HAP-1 (cell line): ENCODE data around the gene CDHR5.
"Not testable (repeated sequence)": the region's sequence is repeated elsewhere in the genome, so short reads cannot be mapped to it uniquely, and the experiment has no call there.

Source experiments
- DNase-seq, 2 experiments: peaks; one replicate each; pipeline ENCODE4 v3.0.0-alpha.2; 2016 to 2020; ENCODE audit warnings: low spot score in 2 of 2
- H3K27me3 ChIP-seq: fragments of 250-450 bp; sonication (Bioruptor Pico); 2 replicates; pipeline ENCODE4 v1.5.1; 2020; ENCODE audit warnings: low read depth, mild to moderate bottlenecking, moderate library complexity
- H3K36me3 ChIP-seq: fragments of 250-450 bp; sonication (Bioruptor Pico); replicated peaks from 2 replicates; pipeline ENCODE4 v1.5.1; 2020; ENCODE audit warnings: mild to moderate bottlenecking
- H3K4me1 ChIP-seq: fragments of 250-450 bp; sonication (Bioruptor Pico); 2 replicates; pipeline ENCODE4 v1.5.1; 2020; ENCODE audit warnings: mild to moderate bottlenecking
- H3K4me3 ChIP-seq: fragments of 250-450 bp; sonication (Bioruptor Pico); 2 replicates; pipeline ENCODE4 v1.5.1; 2020; ENCODE audit warnings: mild to moderate bottlenecking, moderate library complexity
- H3K9me3 ChIP-seq: fragments of 250-450 bp; sonication (Bioruptor Pico); 2 replicates; pipeline ENCODE4 v1.5.1; 2020; ENCODE audit warnings: mild to moderate bottlenecking, moderate library complexity
- in situ Hi-C: fragments of 300-500 bp; cut with MboI; formaldehyde crosslinking; loops from 3 replicates; pipeline ENCODE4 v1.14.3; 2020; ENCODE audit warnings: low sequenced_read_pairs, inconsistent platforms, mixed read lengths

CDHR5 gene

DNA sequence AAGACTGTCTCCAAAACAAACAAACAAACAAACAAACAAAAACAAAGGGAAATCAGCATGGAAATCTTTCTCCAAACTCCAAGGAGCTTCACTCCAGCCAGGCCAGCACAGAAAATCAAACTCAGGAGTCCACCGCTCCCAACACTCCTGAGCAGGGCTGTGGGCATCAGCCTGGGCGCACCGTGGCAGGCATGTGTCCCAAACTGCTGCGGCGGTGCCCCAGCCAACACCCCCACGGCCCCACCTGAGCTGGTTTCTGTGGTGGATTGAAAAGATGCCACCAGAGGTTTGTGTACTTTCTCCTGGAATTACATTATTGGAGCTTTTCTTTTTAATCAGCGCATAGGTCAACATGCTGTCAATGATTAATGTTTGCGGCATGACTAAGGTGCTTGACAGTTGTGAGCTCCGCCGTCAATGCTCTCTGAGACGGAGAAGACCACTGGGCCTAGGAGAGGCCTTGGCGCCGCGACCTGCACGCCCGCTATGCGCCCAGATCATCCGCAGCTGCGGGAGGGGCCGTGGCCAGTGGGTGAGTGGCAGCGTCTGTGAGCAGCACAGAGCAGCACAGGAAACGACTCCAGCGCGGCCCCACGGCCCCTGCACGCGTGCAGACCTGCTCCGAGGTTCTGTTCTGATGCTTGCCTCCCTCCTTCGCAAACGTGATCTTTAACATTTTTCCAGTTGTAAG lies 30.4 kb upstream of the CDHR5 start:
- Histone ChIP-seq H3K4me1 (no peaks in the 10 kb centered on the region), H3K4me3 (no peak overlapping the region), H3K27me3 (no peaks in the 10 kb centered on the region), H3K9me3 (no peaks in the 10 kb centered on the region), H3K36me3 (peaks cover 23% of the 10 kb centered on the region)
- in situ Hi-C loops: no loop called here
- DNase-seq: no peak

DNA sequence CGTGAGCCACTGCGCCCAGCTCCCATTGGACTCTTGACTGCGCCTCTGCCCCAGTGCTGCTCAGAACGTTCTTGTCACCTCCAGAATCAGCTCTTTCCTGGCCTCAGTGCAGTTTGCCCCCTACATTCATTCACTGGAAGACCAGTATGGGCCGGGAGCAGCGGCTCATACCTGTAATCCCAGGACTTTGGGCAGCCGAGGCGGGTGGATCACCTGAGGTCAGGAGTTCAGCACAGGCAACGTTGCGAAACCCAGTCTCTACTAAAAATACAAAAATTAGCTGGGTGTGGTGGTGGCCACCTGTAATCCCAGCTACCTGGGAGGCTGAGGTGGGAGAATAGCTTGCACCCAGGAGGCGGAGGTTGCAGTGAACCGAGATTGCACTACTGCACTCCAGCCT lies 29.7 kb upstream of the CDHR5 start:
- peaks cover 23% of the 10 kb centered on the region for H3K36me3 ChIP-seq
- DNase-seq, H3K4me3 ChIP-seq, H3K9me3 ChIP-seq, in situ Hi-C loops, H3K27me3 ChIP-seq, H3K4me1 ChIP-seq: not testable (repeated sequence)

DNA sequence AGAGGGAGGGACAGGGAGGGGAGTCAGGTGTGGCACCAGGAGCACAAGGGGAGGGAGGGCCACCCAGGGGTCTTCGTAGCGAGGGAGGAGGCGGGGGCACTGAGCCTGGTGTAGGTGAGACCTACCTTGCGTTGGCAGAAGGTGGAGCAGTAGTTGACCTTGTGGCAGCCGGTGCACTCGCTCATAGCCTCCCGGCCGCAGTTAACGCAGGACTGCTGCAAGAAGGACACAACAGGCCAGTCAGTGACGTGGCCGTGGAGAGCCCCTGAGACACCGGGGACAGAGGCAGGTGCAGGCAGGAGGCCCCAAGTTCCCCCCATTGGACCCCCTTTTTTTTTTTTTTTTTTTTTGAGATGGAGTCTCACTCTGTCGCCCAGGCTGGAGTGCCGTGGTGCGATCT lies 29.1 kb upstream of the CDHR5 start:
- Histone ChIP-seq H3K36me3 (peaks cover 21% of the 10 kb centered on the region), H3K9me3 (no peaks in the 10 kb centered on the region), H3K4me3 (no peak overlapping the region), H3K4me1 (no peaks in the 10 kb centered on the region), H3K27me3 (no peaks in the 10 kb centered on the region)
- in situ Hi-C loops: no loop called here
- DNase-seq: no peak

DNA sequence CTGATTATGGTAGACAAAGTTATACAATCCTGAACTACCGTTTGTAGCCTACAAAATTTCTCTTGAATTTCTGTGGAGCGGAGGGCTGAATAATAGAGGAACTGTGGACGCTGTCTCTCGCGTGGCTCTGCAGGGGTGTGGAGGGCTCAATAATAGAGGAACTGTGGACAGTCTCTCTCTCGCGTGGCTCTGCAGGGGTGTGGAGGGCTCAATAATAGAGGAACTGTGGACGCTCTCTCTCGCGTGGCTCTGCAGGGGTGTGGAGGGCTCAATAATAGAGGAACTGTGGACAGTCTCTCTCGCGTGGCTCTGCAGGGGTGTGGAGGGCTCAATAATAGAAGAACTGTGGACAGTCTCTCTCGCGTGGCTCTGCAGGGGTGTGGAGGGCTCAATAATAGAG lies 28.4 kb upstream of the CDHR5 start:
- H3K9me3 ChIP-seq, in situ Hi-C loops, H3K27me3 ChIP-seq, DNase-seq, H3K4me3 ChIP-seq, H3K4me1 ChIP-seq: not testable (repeated sequence)
- H3K36me3 ChIP-seq: peaks cover 21% of the 10 kb centered on the region

DNA sequence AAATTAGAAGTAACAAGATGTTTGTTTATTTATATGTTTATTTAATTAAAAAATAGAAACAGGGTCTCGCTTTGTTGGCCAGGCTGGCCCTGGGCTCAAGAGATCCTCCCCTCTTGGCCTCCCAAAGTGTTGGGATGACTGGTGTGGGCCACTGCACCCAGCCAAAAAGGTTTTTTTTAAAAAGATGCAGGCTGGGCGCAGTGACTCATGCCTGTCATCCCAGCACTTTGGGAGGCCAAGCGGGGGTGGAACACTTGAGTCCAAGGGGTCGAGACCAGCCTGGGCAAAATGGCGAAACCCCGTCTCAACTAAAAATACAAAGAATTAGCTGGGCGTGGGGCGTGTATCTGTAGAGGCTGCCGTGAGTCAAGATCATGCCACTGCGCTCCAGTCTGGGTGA lies 25.7 kb upstream of the CDHR5 start:
- Histone ChIP-seq H3K9me3 (no peaks in the 10 kb centered on the region), H3K36me3 (peaks cover 16% of the 10 kb centered on the region), H3K27me3 (no peaks in the 10 kb centered on the region), H3K4me1 (no peaks in the 10 kb centered on the region), H3K4me3 (no peak overlapping the region)
- DNase-seq: no peak
- in situ Hi-C loops: no loop called here

DNA sequence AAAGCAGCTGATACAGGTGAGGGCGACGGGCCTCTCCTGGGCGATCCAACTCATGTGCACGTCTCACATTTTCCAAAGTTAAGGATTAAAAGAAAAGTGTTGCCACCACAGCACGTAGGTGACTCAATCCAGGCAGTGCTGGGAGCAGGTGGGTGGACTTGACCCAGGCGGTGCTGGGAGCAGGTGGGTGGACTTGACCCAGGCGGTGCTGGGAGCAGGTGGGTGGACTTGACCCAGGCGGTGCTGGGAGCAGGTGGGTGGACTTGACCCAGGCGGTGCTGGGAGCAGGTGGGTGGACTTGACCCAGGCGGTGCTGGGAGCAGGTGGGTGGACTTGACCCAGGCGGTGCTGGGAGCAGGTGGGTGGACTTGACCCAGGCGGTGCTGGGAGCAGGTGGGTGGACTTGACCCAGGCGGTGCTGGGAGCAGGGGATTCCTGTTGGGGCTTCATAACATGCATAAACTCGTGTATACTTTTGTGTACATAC lies 23.0 kb upstream of the CDHR5 start:
- DNase-seq, H3K27me3 ChIP-seq, H3K9me3 ChIP-seq, H3K4me1 ChIP-seq, H3K4me3 ChIP-seq: not testable (repeated sequence)
- in situ Hi-C loops: loop anchor here (10.0 kb wide), 1 partner anchor 117 kb away; no protein-coding TSS in a partner anchor
- peaks cover 23% of the 10 kb centered on the region for H3K36me3 ChIP-seq

DNA sequence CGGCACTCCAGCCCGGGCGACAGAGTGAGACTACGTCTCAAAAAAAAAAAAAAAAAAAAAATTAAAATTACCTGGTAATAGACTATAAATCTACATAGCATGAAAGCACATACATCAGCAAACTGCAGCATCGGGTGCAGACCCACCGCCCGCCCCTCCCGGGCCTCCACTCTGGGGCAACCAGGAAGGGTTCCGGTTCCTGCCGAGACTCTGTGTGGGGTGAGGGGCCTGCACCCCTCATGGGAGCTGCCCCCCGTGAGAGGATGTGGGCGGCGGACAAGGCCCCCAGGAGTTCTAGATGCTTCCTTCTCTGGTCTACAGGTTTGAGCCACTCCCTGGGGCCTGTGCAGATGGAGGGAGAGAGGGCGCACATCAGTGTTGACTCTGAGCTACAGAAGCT lies 21.5 kb upstream of the CDHR5 start:
- no peaks in the 10 kb centered on the region for H3K4me1 ChIP-seq
- in situ Hi-C loops: loop anchor here (10.0 kb wide), 1 partner anchor 119 kb away; no protein-coding TSS in a partner anchor
- H3K36me3 ChIP-seq: peaks cover 23% of the 10 kb centered on the region
- no peak overlapping the region for H3K4me3 ChIP-seq
- no peaks in the 10 kb centered on the region for H3K27me3 ChIP-seq
- no peak for DNase-seq
- H3K9me3 ChIP-seq: no peaks in the 10 kb centered on the region

DNA sequence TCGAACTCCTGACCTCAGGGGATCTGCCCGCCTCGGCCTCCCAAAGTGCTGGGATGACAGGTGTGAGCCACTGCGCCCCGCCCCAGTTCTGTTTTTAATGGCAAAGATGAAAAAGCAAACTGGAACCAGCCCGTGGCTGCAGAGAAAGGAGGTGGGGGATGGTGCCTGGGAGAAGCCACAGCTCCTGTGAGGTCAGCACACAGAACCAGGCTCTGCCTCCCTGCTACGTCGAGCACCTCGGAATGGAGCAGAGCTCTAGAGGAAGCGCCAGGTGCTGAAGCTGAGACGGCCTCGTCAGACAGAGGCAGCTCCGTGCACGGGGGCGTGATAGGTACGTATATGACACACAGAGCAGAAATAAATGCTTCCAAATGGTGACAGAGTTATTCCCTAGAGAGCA lies 20.8 kb upstream of the CDHR5 start:
- in situ Hi-C loops: loop anchor here (10.0 kb wide), 1 partner anchor 119 kb away; no protein-coding TSS in a partner anchor
- H3K27me3 ChIP-seq: no peaks in the 10 kb centered on the region

DNA sequence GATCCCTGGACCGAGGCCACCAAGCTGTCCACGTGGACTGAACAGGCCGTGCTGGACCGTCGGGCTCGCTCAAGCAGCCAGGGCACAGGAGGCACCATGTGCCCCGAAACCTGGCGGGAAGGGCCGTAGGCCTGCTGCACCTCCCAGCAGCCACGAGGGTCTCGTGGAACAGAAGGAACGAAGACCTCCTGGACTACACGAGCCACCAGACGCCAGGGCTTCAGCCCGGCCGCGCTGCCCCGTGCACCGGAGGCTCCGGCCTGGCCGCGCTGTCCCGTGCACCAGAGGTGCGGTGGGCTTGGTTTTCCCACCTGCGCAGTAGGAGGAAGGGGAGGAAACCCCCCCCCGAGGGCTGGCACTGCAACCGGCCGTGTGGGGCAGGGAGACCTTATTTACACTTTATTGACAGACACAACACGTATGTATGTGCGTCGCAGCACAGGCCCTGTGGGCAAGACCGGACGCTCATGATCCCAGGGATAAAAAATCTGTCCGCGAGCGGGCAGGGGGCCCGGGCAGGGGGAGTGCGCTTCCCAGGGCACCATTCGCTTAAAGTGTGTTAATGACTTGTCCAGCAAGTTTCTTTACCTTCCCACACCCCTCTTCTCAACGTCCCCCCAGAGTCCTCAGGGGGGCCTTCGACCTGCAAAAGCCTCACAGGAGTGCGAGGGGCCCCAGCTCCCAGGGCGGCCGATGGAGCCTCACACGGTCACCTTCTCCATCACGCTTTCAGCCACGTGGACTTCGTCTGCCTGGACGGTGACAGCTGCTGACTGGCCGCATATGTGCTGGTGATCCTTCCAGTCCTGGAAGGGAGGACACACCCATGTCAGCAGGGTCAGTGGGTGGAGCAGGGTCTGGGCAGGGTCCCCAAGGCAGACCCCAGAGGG lies 19.3 kb upstream of the CDHR5 start:
- Histone ChIP-seq H3K27me3 (no peaks in the 10 kb centered on the region), H3K36me3 (peaks cover 10% of the 10 kb centered on the region; the same call in 1 of the 2 replicates), H3K4me3 (no peak overlapping the region), H3K4me1 (no peaks in the 10 kb centered on the region; the same call in 1 of the 2 replicates), H3K9me3 (no peaks in the 10 kb centered on the region)
- in situ Hi-C loops: loop anchor here (10.0 kb wide), 1 partner anchor 121 kb away; no protein-coding TSS in a partner anchor
- no peak for DNase-seq

More for the DNA sequence above, 20.8 kb upstream of the CDHR5 start:
- Histone ChIP-seq H3K4me3 (no peak overlapping the region), H3K9me3 (no peaks in the 10 kb centered on the region), H3K36me3 (peaks cover 17% of the 10 kb centered on the region), H3K4me1 (no peaks in the 10 kb centered on the region)
- DNase-seq: no peak

DNA sequence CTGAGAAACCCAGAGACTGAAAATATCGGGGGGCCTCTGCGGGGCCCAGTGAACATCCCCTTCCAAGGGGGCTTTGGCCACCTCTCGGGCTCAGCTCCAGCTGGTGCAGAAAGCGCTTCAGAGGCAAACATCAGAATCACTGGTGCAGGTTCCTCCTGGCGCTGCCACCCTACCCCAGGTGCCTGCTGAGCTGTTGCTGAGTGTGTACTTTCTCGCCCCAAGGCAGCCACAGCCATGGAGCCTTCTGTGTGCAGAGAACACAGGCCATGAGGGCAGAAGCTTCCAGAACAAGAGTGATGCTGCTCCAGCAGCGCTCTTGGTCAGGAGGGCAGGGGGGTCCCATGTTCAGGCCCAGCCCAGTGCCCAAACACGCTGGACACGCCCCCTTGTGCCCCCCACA lies 18.6 kb upstream of the CDHR5 start:
- DNase-seq: no peak
- in situ Hi-C loops: loop anchor here (10.0 kb wide), 1 partner anchor 121 kb away; no protein-coding TSS in a partner anchor
- Histone ChIP-seq H3K4me1 (peaks cover 4% of the 10 kb centered on the region), H3K36me3 (peaks cover 10% of the 10 kb centered on the region; the same call in 1 of the 2 replicates), H3K4me3 (no peak overlapping the region), H3K27me3 (no peaks in the 10 kb centered on the region), H3K9me3 (no peaks in the 10 kb centered on the region)

DNA sequence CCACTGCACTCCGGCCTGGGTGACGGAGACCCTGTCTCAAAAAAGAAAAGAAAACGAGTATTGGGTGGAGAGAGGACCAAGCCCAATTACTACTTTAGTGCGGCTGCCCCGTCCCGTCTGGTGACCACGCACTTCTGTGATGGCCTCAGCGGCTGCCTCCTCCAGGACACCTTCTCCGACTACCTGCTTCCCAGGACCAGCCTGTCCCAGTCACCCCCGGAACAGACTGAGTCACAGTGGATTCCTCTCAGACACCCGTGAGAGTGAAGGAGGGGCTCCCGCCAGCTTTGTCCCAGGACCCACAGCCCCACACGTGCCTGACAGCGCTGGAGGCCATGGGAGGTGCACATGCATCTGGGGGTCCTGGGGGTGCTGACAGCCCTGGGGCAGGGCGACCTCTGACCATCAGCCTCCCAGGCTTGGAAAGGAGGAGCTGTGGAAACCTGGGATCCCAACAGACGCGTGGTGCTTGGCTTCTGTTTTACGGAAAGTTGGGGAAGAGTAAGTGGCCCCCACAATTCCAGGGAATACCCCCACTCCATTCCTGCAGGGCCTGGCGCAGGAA lies 17.1 kb upstream of the CDHR5 start:
- in situ Hi-C loops: loop anchor here (10.0 kb wide), 1 partner anchor 123 kb away; no protein-coding TSS in a partner anchor
- Histone ChIP-seq H3K4me3 (no peak overlapping the region), H3K36me3 (peaks cover 10% of the 10 kb centered on the region; the same call in 1 of the 2 replicates), H3K9me3 (no peaks in the 10 kb centered on the region), H3K27me3 (no peaks in the 10 kb centered on the region), H3K4me1 (peaks cover 4% of the 10 kb centered on the region)
- DNase-seq: no peak

DNA sequence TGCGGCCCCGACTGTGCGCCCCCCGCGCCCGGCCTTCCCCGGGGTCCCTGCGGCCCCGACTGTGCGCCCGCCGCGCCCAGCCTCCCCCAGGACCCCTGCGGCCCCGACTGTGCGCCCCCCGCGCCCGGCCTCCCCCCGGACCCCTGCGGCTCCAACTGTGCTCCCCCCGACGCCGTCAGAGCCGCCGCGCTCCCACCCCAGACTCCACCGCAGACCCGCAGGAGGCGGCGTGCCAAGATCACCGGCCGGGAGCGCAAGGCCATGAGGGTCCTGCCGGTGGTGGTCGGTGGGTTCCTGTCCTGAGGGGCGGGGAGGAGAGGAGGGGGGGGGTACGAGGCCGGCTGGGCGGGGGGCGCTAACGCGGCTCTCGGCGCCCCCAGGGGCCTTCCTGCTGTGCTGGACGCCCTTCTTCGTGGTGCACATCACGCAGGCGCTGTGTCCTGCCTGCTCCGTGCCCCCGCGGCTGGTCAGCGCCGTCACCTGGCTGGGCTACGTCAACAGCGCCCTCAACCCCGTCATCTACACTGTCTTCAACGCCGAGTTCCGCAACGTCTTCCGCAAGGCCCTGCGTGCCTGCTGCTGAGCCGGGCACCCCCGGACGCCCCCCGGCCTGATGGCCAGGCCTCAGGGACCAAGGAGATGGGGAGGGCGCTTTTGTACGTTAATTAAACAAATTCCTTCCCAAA lies 15.4 kb upstream of the CDHR5 start:
- in situ Hi-C loops: loop anchor here (10.0 kb wide), 1 partner anchor 125 kb away; no protein-coding TSS in a partner anchor
- Histone ChIP-seq H3K4me3 (no peak overlapping the region), H3K9me3 (no peaks in the 10 kb centered on the region), H3K4me1 (peaks cover 4% of the 10 kb centered on the region), H3K27me3 (no peaks in the 10 kb centered on the region), H3K36me3 (peaks cover 7% of the 10 kb centered on the region; the same call in 1 of the 2 replicates)
- no peak for DNase-seq

DNA sequence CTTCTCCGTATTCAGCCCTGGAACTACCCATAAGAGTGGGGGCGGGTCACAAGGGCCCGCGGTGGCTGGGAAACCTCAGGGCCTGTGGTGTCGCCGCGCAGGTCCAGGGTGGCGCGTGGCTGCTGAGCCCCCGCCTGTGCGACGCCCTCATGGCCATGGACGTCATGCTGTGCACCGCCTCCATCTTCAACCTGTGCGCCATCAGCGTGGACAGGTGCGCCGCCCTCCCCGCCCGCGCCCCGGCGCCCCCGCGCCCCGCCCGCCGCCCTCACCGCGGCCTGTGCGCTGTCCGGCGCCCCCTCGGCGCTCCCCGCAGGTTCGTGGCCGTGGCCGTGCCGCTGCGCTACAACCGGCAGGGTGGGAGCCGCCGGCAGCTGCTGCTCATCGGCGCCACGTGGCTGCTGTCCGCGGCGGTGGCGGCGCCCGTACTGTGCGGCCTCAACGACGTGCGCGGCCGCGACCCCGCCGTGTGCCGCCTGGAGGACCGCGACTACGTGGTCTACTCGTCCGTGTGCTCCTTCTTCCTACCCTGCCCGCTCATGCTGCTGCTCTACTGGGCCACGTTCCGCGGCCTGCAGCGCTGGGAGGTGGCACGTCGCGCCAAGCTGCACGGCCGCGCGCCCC lies 14.7 kb upstream of the CDHR5 start:
- peaks cover 4% of the 10 kb centered on the region for H3K4me1 ChIP-seq
- DNase-seq: no peak
- no peak overlapping the region for H3K4me3 ChIP-seq
- H3K36me3 ChIP-seq: peaks cover 4% of the 10 kb centered on the region; the same call in 1 of the 2 replicates
- H3K27me3 ChIP-seq: no peaks in the 10 kb centered on the region
- in situ Hi-C loops: no loop called here
- no peaks in the 10 kb centered on the region for H3K9me3 ChIP-seq
